Cardiac fibroblast (primary cell): ENCODE results near the gene MED1.

Experiments used
- DNase-seq, 2 donors: peaks; one replicate each; pipeline versions ENCODE4 v3.0.0 to v3.0.0-alpha.2; 2010; ENCODE audit warnings: low read depth in 2 of 2
- H3K4me3 ChIP-seq, 2 donors: replicated peaks in 1 of 2; 1 replicate in 1 of 2; 2 replicates in 1 of 2; pipeline ENCODE4 v1.5.1; 2011; ENCODE audit warnings: low read depth in 2 of 2, low read length in 2 of 2, mild to moderate bottlenecking in 2 of 2, moderate library complexity in 1 of 2
- TF ChIP-seq, protein P1 (sequence below): IDR thresholded peaks from one replicate; pipeline ENCODE4 v1.5.1; 2011; ENCODE audit warnings: low read depth, mild to moderate bottlenecking, low read length, inconsistent platforms

MED1 gene

DNA sequence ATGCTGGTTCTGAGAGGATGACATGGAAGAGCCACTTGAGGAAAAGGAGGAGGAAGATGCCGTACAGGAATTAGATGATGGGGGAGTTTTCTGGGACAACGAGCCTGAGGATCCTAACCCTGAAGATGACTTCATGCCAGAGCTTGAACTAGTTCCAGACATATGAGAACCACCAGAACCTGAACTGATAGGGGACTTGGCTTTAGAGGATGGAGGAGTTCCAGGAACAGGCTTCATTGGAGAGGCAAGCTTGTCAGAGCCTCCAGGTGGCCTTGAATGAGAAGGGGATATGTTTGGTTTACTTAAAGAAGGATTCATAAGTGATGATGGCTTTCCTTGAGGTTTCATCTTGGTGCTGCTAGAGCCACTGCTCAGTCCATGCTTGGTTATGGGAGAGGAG lies 42.7 kb downstream of the MED1 start:
- DNase-seq: peak in 1 of 2 donors; percentile 1
- TF ChIP-seq, protein P1, sequence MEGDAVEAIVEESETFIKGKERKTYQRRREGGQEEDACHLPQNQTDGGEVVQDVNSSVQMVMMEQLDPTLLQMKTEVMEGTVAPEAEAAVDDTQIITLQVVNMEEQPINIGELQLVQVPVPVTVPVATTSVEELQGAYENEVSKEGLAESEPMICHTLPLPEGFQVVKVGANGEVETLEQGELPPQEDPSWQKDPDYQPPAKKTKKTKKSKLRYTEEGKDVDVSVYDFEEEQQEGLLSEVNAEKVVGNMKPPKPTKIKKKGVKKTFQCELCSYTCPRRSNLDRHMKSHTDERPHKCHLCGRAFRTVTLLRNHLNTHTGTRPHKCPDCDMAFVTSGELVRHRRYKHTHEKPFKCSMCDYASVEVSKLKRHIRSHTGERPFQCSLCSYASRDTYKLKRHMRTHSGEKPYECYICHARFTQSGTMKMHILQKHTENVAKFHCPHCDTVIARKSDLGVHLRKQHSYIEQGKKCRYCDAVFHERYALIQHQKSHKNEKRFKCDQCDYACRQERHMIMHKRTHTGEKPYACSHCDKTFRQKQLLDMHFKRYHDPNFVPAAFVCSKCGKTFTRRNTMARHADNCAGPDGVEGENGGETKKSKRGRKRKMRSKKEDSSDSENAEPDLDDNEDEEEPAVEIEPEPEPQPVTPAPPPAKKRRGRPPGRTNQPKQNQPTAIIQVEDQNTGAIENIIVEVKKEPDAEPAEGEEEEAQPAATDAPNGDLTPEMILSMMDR: no peak
- no peak overlapping the region for H3K4me3 ChIP-seq

DNA sequence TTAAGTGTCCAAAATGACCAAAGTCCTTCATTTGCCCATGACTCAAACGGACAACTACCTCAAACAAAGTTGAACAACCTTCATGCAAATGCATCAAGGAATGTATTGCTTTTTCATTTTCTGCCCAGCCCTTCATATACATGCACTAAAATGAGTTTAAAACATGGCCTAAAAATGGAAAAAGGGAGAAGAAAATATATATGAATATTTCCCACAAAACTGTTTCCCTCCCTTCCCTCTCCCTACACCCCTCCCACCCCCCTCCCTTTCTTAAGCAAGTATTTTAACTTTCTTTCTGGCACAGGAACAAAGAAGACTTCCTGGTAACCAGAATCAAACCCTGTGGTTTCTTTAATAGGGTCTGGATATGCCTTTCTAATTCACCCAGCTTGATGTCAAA lies 44.1 kb downstream of the MED1 start:
- no peak for DNase-seq
- TF ChIP-seq, protein P1: no peak

DNA sequence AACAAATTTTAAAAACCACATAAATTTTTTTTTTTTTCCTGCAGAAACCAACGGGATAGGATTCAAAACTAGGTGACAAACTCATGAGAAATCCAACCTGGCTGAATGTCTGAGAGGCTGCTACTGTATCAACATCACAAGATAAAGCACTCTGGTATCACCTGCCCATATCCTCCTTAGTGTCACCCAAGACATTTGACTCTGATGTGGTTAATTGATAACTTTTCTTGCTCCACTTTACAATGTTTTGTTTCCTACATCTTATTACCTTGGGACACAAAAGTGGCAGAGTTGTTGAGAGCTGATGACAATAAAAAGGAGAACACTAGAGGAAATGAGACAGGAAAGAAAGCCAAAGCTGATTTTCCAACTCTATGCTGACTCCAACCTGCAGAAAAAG lies 45.6 kb downstream of the MED1 start:
- TF ChIP-seq, protein P1: no peak
- H3K4me3 ChIP-seq: no peak overlapping the region
- DNase-seq: no peak

More for the DNA sequence above, 44.1 kb downstream of the MED1 start:
- H3K4me3 ChIP-seq: no peak overlapping the region

DNA sequence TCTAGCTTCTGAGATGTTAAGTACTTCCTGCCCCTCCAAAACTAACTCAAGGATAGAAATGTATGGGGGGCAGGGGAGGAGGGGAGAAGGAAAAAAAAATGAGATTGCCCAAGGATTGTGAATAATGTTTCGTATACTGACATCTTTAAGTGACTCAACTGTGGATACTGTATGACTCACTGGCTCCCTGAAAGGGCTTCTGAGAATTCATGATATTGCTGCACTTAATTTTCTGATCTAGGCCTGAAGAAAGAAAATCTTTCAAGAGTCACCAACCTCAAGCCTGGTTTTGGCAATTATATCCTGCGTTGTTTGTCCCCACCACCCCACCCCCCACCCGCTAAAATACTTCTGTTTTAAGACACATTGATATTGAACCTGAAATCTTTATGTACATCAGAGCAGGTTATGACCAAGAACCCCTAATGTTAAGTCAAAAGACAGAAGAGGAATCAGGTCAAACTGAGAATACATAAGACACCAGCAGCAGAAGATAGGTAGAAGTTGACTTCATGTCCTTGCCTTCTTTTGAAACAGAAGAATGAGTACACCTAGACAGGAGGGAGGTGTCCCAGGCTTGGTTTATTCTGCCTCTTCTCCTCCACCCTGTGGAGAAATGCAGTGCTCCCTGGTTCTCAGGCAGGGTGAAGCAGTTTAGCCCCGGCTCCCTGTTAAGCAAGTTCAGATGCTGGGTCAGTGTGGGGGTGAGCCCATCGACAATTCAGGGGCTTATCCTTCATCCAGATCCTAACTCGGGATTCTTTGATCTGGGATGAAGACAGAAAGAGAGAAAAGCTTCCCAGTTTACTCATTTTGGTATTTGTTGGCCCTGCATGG lies 46.3 kb downstream of the MED1 start:
- peak; percentile 76 to 91 for DNase-seq
- no peak overlapping the region for H3K4me3 ChIP-seq
- TF ChIP-seq, protein P1: no peak

DNA sequence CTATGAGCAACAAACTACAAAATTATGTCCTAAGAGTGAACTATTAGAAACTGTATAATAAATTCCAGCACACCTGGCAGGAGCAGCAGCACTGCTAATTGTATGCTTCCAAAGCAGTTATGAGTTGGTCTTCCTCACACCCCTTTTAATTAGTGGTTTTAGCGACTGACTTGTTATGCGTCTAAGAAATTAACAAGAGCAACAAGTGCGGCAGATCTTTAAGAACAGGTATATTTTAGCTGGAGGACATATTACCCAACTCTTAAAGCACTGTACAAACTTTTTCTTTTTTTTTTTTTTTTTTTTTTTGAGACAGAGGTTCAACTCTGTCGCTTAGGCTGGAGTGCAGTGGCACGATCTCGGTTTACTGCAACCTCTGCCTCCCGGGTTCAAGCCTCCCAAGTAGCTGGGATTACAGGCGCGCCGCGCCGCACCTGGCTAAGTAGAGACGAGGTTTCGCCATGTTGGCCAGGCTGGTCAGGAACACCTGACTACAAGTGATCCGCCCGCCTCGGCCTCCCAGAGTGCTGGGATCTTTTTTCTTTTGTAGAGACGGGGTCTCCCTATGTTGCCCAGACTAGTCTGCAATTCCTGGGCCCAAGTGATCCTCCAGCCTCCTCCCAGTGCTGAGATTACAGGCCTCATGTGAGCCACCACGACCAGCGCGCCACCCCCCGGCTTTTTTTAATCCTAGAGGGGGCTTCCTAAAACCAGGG lies 48.0 kb downstream of the MED1 start:
- TF ChIP-seq, protein P1: no peak
- H3K4me3 ChIP-seq: no peak overlapping the region

DNA sequence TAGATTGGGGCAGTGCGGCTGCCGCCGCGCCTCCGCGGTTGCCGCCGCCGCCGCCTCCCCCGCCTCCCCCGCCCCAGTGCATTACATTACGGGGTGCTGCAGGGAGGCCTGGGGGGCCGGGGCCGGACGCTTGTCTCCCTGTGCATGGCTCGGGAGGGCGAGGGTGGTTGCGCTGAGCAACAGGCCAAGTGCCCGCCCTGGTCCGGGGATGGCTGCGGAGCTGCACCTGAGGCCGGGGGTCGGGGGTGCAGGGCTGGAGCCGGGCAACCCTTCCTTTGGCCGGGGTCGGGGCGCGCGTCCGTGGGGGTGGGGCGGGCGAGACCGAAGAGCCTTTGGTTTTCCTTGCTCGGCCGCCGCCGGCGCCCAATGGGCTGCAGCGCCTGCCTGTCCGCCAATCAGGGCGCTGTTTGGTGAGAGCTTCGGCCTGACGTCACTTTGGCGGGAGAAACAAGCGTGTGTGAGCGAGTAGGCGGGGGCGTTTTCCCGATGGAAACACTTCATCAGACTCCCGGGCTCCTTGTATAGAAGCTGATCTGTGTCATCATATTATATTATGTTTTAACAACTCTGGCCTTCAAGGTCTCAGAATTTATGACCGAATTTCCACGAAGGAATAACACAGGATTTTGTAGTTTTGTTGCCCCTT lies 48.7 kb downstream of the MED1 start:
- TF ChIP-seq, protein P1: no peak
- DNase-seq: peak; percentile 93 to 95
- H3K4me3 ChIP-seq: peak overlapping the region; percentile 92 to 93

More for the DNA sequence above, 48.0 kb downstream of the MED1 start:
- DNase-seq: no peak
